ENCODE results near the gene MSANTD2.

MSANTD2 gene

GRCh38 chr11:124800226-124800929, at the start of gene MSANTD2:
Gene MSANTD2 (minus strand): TSS chr11:124800406. CDS start chr11:124800380, 26 bp downstream.
- peak; percentile 77 for DNase-seq (ENCODE audit: low spot score)

- no peak for DNase-seq (ENCODE audit: low spot score)
Observed at GRCh38 chr11:124846070-124846673, 46.0 kb upstream of the MSANTD2 start.

GRCh38 chr11:124844664-124845079, 44.5 kb upstream of the MSANTD2 start:
- no peak for DNase-seq (ENCODE audit: low spot score)

- DNase-seq (ENCODE audit: low spot score): no peak
Observed at GRCh38 chr11:124843616-124843910, 43.4 kb upstream of the MSANTD2 start.

GRCh38 chr11:124842305-124842704, 42.1 kb upstream of the MSANTD2 start:
- DNase-seq (ENCODE audit: low spot score): no peak

- DNase-seq (ENCODE audit: low spot score): no peak
Observed at GRCh38 chr11:124841840-124842239, 41.6 kb upstream of the MSANTD2 start.

DNA sequence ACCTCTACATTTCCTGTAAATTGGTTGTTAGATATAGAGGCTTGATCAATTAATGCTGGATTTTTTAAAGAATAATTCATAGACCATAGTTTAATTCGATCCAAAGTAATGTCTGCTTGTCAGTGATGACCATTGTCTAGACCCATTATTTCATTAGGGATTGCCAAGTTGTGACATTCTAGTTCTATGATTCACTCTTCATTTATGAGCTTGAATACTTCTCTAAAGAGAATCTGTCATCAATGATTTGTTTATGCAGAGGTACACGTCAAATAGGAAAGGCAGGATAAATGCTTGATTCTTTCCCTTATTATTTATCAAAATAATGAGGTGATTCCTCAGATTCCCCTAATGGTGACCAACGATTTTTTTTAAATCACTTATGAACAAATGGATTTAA, 41.0 kb upstream of the MSANTD2 start:
- DNase-seq (ENCODE audit: low spot score): peak; percentile 36

GRCh38 chr11:124840666-124841065, 40.5 kb upstream of the MSANTD2 start:
- no peak for DNase-seq (ENCODE audit: low spot score)

- no peak for DNase-seq (ENCODE audit: low spot score)
Observed at GRCh38 chr11:124839972-124840621, 39.9 kb upstream of the MSANTD2 start.

- DNase-seq (ENCODE audit: low spot score): no peak
Observed at GRCh38 chr11:124839128-124839971, 39.1 kb upstream of the MSANTD2 start.

DNA sequence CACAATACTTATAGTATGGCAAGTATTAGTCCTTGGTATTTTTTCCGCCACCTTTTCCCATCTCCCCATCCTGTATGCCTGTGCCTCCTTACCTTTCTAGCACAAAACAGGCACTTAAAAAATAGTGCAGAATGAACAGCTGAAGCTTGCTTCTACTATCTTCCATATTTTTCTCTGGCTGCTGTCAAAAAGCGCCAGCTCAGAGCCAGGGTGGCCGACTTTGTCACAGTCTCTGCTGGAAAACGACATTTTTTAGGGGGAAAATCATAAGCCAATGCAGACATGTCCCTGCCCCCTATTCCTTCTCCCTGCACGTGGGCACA, 38.6 kb upstream of the MSANTD2 start:
- no peak for DNase-seq (ENCODE audit: low spot score)

DNA sequence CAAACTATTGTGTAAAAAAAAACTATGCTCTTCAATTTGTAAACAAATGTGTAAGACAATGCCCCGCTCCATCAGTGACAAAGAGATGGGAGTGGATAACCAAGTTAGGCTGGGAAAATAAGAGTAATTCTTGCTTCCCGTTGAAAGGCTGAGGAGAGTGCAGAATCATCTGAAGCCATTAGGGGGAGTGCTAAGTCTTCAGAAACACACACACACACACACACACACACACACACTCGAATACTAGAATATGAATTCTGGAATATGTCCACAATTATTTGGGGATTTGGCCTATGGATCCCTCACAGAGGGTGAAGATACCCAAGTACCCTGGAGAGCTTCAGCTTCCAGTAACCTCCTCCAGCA, 37.3 kb upstream of the MSANTD2 start:
- peak; percentile 81 for DNase-seq (ENCODE audit: low spot score)

- no peak for DNase-seq (ENCODE audit: low spot score)
Observed at GRCh38 chr11:124835918-124836317, 35.7 kb upstream of the MSANTD2 start.

DNA sequence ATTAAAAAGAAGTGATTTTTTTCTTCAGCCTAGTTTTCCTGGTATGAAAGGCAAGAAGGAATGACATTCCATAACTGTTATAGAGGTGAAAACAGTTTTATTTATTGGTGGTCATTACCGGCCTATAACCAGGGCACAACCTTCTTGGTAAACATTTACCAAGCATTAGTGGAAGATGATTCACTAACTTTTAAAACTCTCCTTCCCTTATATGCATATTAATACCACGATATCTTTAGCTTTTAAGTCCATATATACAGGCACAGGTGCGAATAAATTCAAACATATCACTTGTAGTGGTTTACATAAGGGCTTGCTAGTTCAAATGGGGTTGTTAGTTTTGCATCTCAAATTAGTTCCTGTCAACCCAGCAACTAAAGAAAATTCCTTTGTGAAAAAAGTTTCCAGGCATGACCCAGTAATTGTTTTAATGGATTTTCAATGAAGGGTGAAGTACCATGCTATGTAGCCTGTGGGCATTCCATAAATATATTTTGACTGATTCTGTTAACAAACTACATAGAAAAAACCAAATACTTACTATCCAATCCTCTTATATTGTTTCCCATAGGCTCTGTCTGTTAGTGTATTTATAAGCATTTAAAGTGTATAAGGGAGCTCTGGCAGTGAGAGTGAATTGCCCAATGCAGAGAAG, 34.4 kb upstream of the MSANTD2 start:
- peak; percentile 55 for DNase-seq (ENCODE audit: low spot score)

GRCh38 chr11:124832571-124832970, 32.4 kb upstream of the MSANTD2 start:
- DNase-seq (ENCODE audit: low spot score): peak; percentile 88

GRCh38 chr11:124831897-124832296, 31.7 kb upstream of the MSANTD2 start:
- DNase-seq (ENCODE audit: low spot score): no peak

GRCh38 chr11:124830749-124831148, 30.5 kb upstream of the MSANTD2 start:
- peak; percentile 63 for DNase-seq (ENCODE audit: low spot score)

GRCh38 chr11:124829986-124830385, 29.8 kb upstream of the MSANTD2 start:
- DNase-seq (ENCODE audit: low spot score): no peak

DNA sequence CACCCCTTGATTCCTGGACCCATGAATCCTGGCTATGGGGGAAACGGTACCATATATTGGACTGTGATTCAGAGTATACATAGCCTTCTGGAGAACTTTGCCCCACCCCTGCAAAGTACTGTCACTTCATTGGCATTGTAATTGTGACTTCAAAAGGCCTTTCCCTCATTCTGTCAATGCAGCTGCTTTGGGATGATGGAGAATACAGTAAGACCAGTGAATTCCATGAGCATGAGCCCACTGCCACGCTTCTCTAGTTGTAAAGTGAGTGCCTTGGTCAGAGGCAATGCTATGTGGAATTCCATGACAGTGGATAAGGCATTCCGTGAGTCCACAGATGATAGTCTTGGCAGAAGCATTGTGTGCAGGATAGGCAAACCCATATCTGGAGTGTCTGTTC, 25.7 kb upstream of the MSANTD2 start:
- DNase-seq (ENCODE audit: low spot score): no peak

DNA sequence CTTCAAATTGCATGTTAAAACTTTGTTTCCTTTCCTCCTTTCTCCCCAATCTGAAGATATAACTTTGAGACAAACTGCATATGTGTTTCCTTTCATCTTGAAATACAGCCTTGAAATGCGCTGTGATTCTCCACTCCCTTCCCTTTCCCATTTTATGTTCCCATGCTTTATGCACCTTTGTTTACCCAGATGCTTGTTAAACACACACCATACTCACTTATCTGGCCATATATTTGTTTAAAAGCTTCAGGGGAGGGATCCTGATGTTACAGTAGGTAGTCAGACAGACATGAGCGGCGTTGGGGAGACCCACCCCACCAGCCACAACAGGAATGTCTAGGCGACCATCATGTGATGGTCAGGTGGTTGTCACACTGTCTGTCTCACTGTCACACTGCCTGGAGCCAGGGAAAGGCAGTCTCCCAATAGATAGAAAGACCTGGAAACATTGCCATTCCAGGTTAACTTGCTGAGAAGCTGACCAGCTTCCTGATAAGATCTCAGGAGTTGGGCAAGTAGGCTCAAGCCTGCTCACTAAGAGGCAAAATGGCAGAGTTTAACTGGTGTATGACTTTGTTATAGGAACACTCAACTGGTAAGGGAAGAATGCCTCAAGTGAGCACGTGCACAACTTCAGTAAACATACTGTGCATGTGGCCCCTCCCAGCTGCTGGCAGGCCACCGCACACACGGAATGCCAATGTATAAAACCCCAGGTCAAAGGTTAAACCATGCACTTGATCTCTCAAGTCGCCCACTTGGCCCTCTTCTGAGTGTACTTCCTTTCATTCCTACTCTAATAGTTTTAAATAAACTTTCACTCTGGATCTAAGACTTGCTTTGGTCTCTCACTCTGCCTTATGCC, 23.5 kb upstream of the MSANTD2 start:
- DNase-seq (ENCODE audit: low spot score): no peak

DNA sequence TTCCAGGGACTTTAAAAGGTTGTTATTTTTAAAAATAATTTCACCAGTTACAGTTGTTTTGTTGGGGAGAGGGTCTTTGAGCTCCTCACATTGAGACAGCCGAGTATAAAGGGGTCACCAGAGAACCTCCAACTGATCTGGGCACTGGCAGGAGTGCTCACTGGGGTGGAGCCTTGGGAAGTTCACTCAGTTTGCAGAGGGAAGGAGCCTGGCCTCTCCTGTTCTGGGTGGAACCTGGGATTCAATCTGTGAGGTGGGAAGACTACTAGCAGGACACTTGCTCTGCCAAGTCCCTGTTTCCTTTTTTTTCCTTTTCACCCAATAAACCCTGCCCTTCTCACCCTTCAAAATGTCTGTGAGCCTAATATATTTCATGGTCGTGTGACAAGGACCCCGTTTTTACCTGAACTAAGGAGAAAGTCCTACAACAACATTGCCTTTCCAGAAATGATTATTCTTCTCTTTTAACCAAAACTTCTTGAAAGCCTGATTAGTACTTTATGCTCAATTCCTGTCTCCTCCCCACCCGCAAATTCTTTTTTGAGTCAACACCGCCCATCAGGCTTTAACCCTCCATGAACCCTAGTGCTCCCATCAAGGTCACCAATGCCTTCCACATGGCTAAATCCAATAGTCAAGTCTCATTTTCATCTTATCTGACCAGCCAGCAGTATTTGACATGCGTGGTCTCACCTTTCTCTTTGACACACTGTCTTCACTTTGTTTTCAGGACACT, 22.0 kb upstream of the MSANTD2 start:
- no peak for DNase-seq (ENCODE audit: low spot score)

Measured in kidney tubule cell (primary cell).